Retinal pigment epithelial cell (primary cell): Measurements from ENCODE around the gene CCDC183.

Experiments used
- DNase-seq: peaks from one replicate; pipeline ENCODE4 v3.0.0-alpha.2; 2010; ENCODE audit warnings: low read depth
- H3K4me3 ChIP-seq: 2 replicates; pipeline ENCODE4 v1.5.1; 2011; ENCODE audit warnings: mild to moderate bottlenecking, low read length, control low read depth, moderate library complexity
- TF ChIP-seq, protein P1 (sequence below): conservative IDR thresholded peaks from 2 replicates; pipeline ENCODE4 v1.5.1; 2011; ENCODE audit warnings: low read depth, low read length, control low read depth, inconsistent platforms

CCDC183 gene

GRCh38 chr9:136796238-136796774 is at the start of gene CCDC183:
Gene CCDC183 (plus strand): TSS chr9:136796338. CDS start chr9:136796398, 60 bp downstream.
- DNase-seq = no peak
- no peak within 1 kb of the TSS for H3K4me3 ChIP-seq

GRCh38 chr9:136746621-136747020 is 49.5 kb upstream of the CCDC183 start:
- TF ChIP-seq, protein P1, sequence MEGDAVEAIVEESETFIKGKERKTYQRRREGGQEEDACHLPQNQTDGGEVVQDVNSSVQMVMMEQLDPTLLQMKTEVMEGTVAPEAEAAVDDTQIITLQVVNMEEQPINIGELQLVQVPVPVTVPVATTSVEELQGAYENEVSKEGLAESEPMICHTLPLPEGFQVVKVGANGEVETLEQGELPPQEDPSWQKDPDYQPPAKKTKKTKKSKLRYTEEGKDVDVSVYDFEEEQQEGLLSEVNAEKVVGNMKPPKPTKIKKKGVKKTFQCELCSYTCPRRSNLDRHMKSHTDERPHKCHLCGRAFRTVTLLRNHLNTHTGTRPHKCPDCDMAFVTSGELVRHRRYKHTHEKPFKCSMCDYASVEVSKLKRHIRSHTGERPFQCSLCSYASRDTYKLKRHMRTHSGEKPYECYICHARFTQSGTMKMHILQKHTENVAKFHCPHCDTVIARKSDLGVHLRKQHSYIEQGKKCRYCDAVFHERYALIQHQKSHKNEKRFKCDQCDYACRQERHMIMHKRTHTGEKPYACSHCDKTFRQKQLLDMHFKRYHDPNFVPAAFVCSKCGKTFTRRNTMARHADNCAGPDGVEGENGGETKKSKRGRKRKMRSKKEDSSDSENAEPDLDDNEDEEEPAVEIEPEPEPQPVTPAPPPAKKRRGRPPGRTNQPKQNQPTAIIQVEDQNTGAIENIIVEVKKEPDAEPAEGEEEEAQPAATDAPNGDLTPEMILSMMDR = no peak
- DNase-seq = no peak

More at GRCh38 chr9:136796238-136796774, at the start of gene CCDC183:
- TF ChIP-seq, protein P1 = no peak

DNA sequence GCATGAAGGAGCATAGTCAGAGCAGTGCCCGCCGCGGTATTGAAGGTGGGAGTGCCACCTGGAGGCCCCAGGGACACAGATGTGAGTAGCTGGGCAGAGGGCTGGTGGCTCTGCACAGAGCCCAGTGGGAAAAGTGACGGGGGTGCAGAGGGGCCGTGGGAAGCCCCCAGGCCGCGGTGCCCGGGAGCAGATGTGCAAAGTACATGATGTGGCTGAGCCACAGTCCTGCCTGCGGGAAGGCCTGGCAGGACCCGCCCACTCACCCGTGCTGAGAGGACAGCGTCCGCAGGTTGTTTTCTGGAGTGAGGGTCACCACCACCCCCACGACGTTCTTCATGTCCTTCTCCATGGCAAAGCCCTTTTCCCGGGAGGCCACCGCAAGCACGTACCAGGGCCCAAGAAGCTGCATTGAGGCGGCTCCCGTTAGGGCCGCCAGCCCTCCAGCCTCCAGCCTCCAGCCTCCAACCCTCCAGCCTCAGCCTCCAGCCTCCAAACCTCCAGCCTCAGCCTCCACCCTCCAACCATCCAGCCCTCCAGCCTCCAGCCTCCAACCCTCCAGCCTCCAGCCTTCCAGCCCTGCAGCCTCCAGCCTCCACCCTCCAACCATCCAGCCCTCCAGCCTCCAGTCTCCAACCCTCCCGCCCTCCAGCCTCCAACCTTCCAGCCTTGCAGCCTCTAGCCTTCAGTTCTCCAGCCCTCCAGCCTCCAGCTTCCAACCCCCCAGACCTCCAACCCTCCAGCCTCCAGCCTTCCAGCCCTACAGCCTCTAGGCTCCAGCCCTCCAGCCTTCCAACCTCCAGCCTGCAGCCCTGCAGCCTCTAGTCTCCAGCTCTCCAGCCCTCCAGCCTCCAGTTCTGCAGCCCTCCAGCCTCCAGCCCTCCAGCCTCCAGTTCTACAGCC is 48.7 kb upstream of the CCDC183 start:
- TF ChIP-seq, protein P1 = no peak
- DNase-seq = no peak
- no peak overlapping the region for H3K4me3 ChIP-seq

More at GRCh38 chr9:136746621-136747020, 49.5 kb upstream of the CCDC183 start:
- H3K4me3 ChIP-seq = no peak overlapping the region

GRCh38 chr9:136748201-136748600 is 47.9 kb upstream of the CCDC183 start, which contains the start of gene LCN6:
Gene LCN6 (minus strand): TSS chr9:136748525. CDS start chr9:136748483, 42 bp downstream.
- TF ChIP-seq, protein P1 = no peak
- no peak for DNase-seq
- H3K4me3 ChIP-seq = no peak within 1 kb of the TSS

DNA sequence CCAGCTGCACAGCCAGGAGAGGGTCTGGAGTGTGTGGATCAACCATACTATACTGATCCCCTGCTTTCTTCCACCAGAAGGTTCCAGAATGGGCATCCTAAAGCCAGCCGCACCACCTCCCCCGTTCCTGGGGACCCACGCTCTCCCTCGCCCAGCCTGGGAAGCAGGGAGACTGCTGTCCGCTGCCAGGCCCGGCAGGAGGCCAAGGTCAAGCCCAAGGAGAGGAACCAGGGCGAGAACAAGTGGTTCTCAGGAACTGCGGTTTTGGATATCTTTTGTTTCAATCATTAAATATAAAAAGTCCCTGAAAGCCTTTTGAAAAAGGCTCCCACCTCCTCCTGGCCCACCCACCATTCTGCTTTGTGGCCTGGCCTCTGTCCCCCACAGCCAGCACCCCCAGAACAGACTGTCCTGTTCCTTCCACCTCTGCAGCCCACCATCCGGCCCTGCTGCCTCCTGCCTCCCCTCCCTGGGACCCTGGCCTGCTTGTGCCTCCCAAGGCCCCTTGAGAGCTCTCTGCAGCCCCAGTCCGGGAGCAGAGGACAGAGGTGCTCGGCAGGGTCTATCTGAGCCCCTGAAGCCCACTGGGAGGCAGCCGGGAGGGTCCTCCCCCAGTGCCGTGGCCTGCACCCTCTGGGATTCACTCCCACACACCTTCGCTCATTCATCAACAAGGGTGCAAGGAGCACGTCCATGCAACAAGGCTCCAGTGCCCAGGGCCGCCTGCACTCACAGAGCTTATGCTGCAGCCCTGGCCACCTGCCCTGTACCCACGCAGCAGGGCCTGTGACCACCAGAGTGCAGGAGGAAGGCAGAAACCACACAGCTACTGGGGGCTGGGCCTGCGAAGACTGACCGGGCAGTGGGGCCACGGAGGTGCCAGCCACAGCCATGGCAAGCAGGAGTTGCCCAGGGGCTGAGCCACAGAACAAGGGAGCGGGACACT is 47.2 kb upstream of the CCDC183 start:
- H3K4me3 ChIP-seq = no peak overlapping the region

DNA sequence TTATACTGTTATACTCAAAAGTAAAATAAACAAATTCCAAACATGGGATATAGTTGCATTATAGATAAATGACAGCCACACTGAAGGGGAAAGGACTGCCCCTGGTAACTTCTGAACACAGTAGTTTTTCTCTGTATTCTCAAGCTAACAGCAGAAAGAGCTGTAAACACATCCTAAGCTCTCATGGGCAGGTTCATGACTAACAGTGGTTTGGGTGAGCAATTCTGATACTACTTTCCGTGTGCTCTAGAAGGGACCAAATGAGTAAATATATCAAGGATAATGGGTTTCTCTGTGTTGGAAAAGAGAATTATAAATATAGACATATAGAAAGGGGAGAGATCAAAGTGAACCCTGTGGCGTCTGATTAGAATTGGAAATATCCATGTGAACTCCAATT is 45.6 kb upstream of the CCDC183 start:
- DNase-seq = no peak
- TF ChIP-seq, protein P1 = no peak

More for the DNA sequence above, 47.2 kb upstream of the CCDC183 start:
- DNase-seq = no peak
- TF ChIP-seq, protein P1 = no peak

More for the DNA sequence above, 45.6 kb upstream of the CCDC183 start:
- no peak overlapping the region for H3K4me3 ChIP-seq
